ENCODE data around the gene TRIP13. TPM values are rescaled to one million over a fixed set of nuclear protein-coding genes. Genes with fewer than 3 reads are reported as not detected.
A peak's percentile ranks its signal among the peaks of the same experiment; 100 is the strongest.
"Not testable (repeated sequence)": the region's sequence is repeated elsewhere in the genome, so short reads cannot be mapped to it uniquely, and the experiment has no call there.

The TRIP13 gene
- total and polyA plus RNA-seq, 10 donors, result 1.0 to 5.4 (median 2.4) TPM

- intact Hi-C loops (cut with DNase I; ENCODE audit: low total_unique reads), result no loop called here
- DNase-seq, result no peak
- 80 to 89% (median 85%) methylated on average over 16 of the region's 16 CpGs for WGBS, 5 donors
Observed at GRCh38 chr5:851553-851952, 41.1 kb upstream of the TRIP13 start.

GRCh38 chr5:852018-852417 is 40.7 kb upstream of the TRIP13 start:
- H3K9me3 ChIP-seq, result no peaks in the 10 kb centered on the region
- TF ChIP-seq POLR2AphosphoS5 (IDR thresholded peaks at IDR 0.05), result no peak
- TF ChIP-seq POLR2A (IDR thresholded peaks at IDR 0.05), result no peak
- no peak for TF ChIP-seq CTCF (IDR thresholded peaks at IDR 0.05 in 8 of 11, conservative IDR thresholded peaks at IDR 0.05 in 3 of 11)
- no peaks in the 10 kb centered on the region for H3K4me1 ChIP-seq
- H3K27ac ChIP-seq, result no peak overlapping the region
- WGBS, 5 donors, result 60 to 74% (median 64%) methylated on average over 5 of the region's 5 CpGs
- no peaks in the 10 kb centered on the region for H3K36me3 ChIP-seq
- no peak overlapping the region for H3K4me3 ChIP-seq
- intact Hi-C loops (cut with DNase I; ENCODE audit: low total_unique reads), result no loop called here
- peaks cover 0 to 41% (median 3%) of the 10 kb centered on the region in 7 donors for H3K27me3 ChIP-seq (replicated peaks in 1 of 7)
- no peak for DNase-seq

More at GRCh38 chr5:851553-851952, 41.1 kb upstream of the TRIP13 start:
- H3K27me3 ChIP-seq (replicated peaks in 1 of 7), result peaks cover 0 to 41% (median 3%) of the 10 kb centered on the region in 7 donors
- TF ChIP-seq POLR2AphosphoS5 (IDR thresholded peaks at IDR 0.05) (no peak), POLR2A (IDR thresholded peaks at IDR 0.05) (no peak), CTCF (IDR thresholded peaks at IDR 0.05 in 8 of 11, conservative IDR thresholded peaks at IDR 0.05 in 3 of 11) (no peak)
- no peak overlapping the region for H3K4me3 ChIP-seq
- H3K36me3 ChIP-seq, result no peaks in the 10 kb centered on the region
- H3K27ac ChIP-seq, result no peak overlapping the region
- H3K9me3 ChIP-seq, result no peaks in the 10 kb centered on the region
- H3K4me1 ChIP-seq, result no peaks in the 10 kb centered on the region

- intact Hi-C loops (cut with DNase I; ENCODE audit: low total_unique reads), result no loop called here
- Histone ChIP-seq H3K27me3 (replicated peaks in 1 of 7) (peaks cover 0 to 41% (median 3%) of the 10 kb centered on the region in 7 donors), H3K27ac (no peak overlapping the region), H3K4me3 (no peak overlapping the region), H3K4me1 (no peaks in the 10 kb centered on the region), H3K9me3 (no peaks in the 10 kb centered on the region), H3K36me3 (no peaks in the 10 kb centered on the region)
- TF ChIP-seq CTCF (IDR thresholded peaks at IDR 0.05 in 8 of 11, conservative IDR thresholded peaks at IDR 0.05 in 3 of 11) (no peak), POLR2A (IDR thresholded peaks at IDR 0.05) (no peak), POLR2AphosphoS5 (IDR thresholded peaks at IDR 0.05) (no peak)
- 91 to 95% (median 92%) methylated on average over 55 of the region's 55 CpGs for WGBS, 5 donors
- DNase-seq, result peak; percentile 41
Observed at GRCh38 chr5:852431-853401, 40.0 kb upstream of the TRIP13 start.

- H3K4me3 ChIP-seq; H3K36me3 ChIP-seq; H3K9me3 ChIP-seq; H3K4me1 ChIP-seq; intact Hi-C loops (cut with DNase I; ENCODE audit: low total_unique reads); DNase-seq; H3K27ac ChIP-seq: not testable (repeated sequence)
- H3K27me3 ChIP-seq (replicated peaks in 1 of 7), result peaks cover 0 to 41% (median 3%) of the 10 kb centered on the region in 7 donors
- 87 to 94% (median 89%) methylated on average over 16 to 18 of the region's 18 CpGs for WGBS, 5 donors
Observed at GRCh38 chr5:853416-854090, 39.1 kb upstream of the TRIP13 start.

Data from spleen (tissue), 11 donors.